Spinal cord (tissue), 10 donors: ENCODE data around the gene CACUL1. TPM values are rescaled to one million over a fixed set of nuclear protein-coding genes. Genes with fewer than 3 reads are reported as not detected.
"Not testable (repeated sequence)": the region's sequence is repeated elsewhere in the genome, so short reads cannot be mapped to it uniquely, and the experiment has no call there.

ENCODE experiments used
- DNase-seq, 6 donors: peaks; one replicate each; pipeline versions ENCODE4 v3.0.0 to v3.0.0-alpha.2; 2013 to 2015; ENCODE audit warnings: low spot score in 6 of 6, low read depth in 4 of 6
- H3K27ac ChIP-seq: one replicate; pipeline ENCODE4 v1.5.1; 2013; ENCODE audit warnings: low read depth, low read length, control low read depth
- H3K27me3 ChIP-seq: one replicate; pipeline ENCODE4 v1.6.1; 2013; ENCODE audit warnings: low read length; ENCODE audit not compliant: control insufficient read depth, insufficient read depth
- H3K36me3 ChIP-seq: one replicate; pipeline ENCODE4 v1.6.1; 2013; ENCODE audit warnings: low read length; ENCODE audit not compliant: control insufficient read depth, insufficient read depth
- H3K4me1 ChIP-seq: one replicate; pipeline ENCODE4 v1.6.1; 2013; ENCODE audit warnings: low read length; ENCODE audit not compliant: control insufficient read depth, insufficient read depth
- H3K4me3 ChIP-seq: one replicate; pipeline ENCODE4 v1.5.1; 2013; ENCODE audit warnings: low read depth, low read length, control low read depth
- H3K9me3 ChIP-seq: one replicate; pipeline ENCODE4 v1.6.1; 2013; ENCODE audit warnings: low read length; ENCODE audit not compliant: control insufficient read depth, insufficient read depth
- WGBS: methylation state at CpG from one replicate; pipeline ENCODE4 v1.1.5; 2013; ENCODE audit warnings: missing lambda C conversion rate; ENCODE audit not compliant: insufficient coverage; 5-methylcytosine and 5-hydroxymethylcytosine counted together
- polyA plus RNA-seq, 2 donors: library from polyadenylated mRNA; unstranded; fragments of 120-200 nt; gene quantifications; one replicate each; pipeline ENCODE4 v1.2.1, GENCODE V29; 2013; ENCODE audit not compliant: insufficient read length in 2 of 2
- total RNA-seq, 2 donors: library from RNA; depleted of rRNA in 1 of 2; stranded (reverse); fragments of 120-200 nt in 1 of 2; fragments of >200 nt in 1 of 2; gene quantifications; one replicate each; pipeline versions ENCODE4 v1.2.3 to v1.2.4, GENCODE V29; 2013 to 2014
- donor health status: healthy.

Gene CACUL1
- total and polyA plus RNA-seq, 4 donors: 20.1 to 43.5 (median 28.5) TPM

DNA sequence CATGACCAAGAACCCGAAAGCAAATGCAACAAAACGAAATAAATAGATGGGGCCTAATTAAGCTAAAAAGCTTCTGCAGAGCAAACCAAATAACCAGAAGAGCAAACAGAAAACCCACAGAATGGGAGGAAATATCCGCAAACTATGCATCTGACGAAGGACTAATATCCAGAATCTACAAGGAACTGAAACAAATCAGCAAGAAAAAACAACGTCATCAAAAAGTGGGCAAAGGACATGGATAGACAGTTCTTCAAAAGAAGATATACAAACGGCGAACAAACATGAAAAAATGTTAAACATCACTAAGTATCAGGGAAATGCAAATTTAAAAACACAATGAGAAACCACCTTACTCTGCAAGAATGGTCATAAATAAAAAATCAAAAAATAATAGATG is 35.3 kb upstream of the CACUL1 start:
- H3K27ac ChIP-seq: no peak overlapping the region
- no peaks in the 10 kb centered on the region for H3K9me3 ChIP-seq
- no peak overlapping the region for H3K4me3 ChIP-seq
- no peaks in the 10 kb centered on the region for H3K36me3 ChIP-seq
- H3K27me3 ChIP-seq: no peaks in the 10 kb centered on the region
- WGBS: 90% methylated on average over 2 of the region's 7 CpGs
- no peaks in the 10 kb centered on the region for H3K4me1 ChIP-seq
- no peak for DNase-seq

GRCh38 chr10:118785551-118785950 is 30.8 kb upstream of the CACUL1 start:
- H3K4me3 ChIP-seq: no peak overlapping the region
- no peak overlapping the region for H3K27ac ChIP-seq
- H3K27me3 ChIP-seq: no peaks in the 10 kb centered on the region
- no peak for DNase-seq
- no peaks in the 10 kb centered on the region for H3K9me3 ChIP-seq
- WGBS: 63% methylated on average over 1 of the region's 5 CpGs
- H3K36me3 ChIP-seq: no peaks in the 10 kb centered on the region
- no peaks in the 10 kb centered on the region for H3K4me1 ChIP-seq

- no peaks in the 10 kb centered on the region for H3K9me3 ChIP-seq
- no peaks in the 10 kb centered on the region for H3K27me3 ChIP-seq
- no peak overlapping the region for H3K4me3 ChIP-seq
- no peak overlapping the region for H3K27ac ChIP-seq
- no peaks in the 10 kb centered on the region for H3K4me1 ChIP-seq
- H3K36me3 ChIP-seq: no peaks in the 10 kb centered on the region
- 81% methylated on average over 17 of the region's 24 CpGs for WGBS
- DNase-seq: no peak
These were observed 29.2 kb upstream of the CACUL1 start for GRCh38 chr10:118783776-118784545.

GRCh38 chr10:118782916-118783465 is 28.2 kb upstream of the CACUL1 start:
- H3K27ac ChIP-seq, H3K9me3 ChIP-seq, H3K27me3 ChIP-seq, DNase-seq, H3K36me3 ChIP-seq, H3K4me3 ChIP-seq, H3K4me1 ChIP-seq: not testable (repeated sequence)
- WGBS: 92% methylated on average over 24 of the region's 31 CpGs

DNA sequence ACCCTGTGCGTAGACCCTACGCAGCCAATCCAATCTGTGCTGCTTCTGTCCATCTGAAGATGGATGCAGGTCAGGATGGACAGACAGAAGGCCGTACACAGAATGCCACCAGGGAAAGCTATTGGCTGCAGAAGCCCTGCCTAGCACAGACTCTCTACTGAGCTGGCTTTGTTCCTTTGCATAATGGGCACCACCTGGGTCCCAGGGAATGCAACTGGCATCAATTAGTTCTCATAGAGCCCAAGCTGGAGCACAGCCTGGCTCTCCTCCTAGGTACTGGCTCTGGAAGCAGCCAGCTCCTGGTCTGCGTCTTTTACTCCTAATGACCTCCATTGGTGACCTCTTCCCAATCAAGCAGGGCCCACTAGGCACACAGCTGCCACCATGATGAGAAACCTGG is 26.8 kb upstream of the CACUL1 start:
- Histone ChIP-seq H3K27me3 (no peaks in the 10 kb centered on the region), H3K27ac (no peak overlapping the region), H3K4me3 (no peak overlapping the region), H3K36me3 (no peaks in the 10 kb centered on the region), H3K9me3 (no peaks in the 10 kb centered on the region), H3K4me1 (no peaks in the 10 kb centered on the region)
- peak in 2 of 6 donors; percentile 58 to 61 for DNase-seq
- WGBS: 74% methylated on average over 4 of the region's 4 CpGs

- Histone ChIP-seq H3K4me1 (no peaks in the 10 kb centered on the region), H3K36me3 (no peaks in the 10 kb centered on the region), H3K27me3 (no peaks in the 10 kb centered on the region), H3K9me3 (no peaks in the 10 kb centered on the region), H3K27ac (no peak overlapping the region), H3K4me3 (no peak overlapping the region)
- 89% methylated on average over 5 of the region's 7 CpGs for WGBS
- DNase-seq: no peak
These were observed 24.0 kb upstream of the CACUL1 start for GRCh38 chr10:118778727-118779126.

- H3K27me3 ChIP-seq: no peaks in the 10 kb centered on the region
- no peak overlapping the region for H3K27ac ChIP-seq
- 60% methylated on average over 3 of the region's 5 CpGs for WGBS
- H3K9me3 ChIP-seq: no peaks in the 10 kb centered on the region
- no peaks in the 10 kb centered on the region for H3K4me1 ChIP-seq
- H3K4me3 ChIP-seq: no peak overlapping the region
- no peak for DNase-seq
- no peaks in the 10 kb centered on the region for H3K36me3 ChIP-seq
These were observed 22.2 kb upstream of the CACUL1 start for GRCh38 chr10:118776960-118777359.

DNA sequence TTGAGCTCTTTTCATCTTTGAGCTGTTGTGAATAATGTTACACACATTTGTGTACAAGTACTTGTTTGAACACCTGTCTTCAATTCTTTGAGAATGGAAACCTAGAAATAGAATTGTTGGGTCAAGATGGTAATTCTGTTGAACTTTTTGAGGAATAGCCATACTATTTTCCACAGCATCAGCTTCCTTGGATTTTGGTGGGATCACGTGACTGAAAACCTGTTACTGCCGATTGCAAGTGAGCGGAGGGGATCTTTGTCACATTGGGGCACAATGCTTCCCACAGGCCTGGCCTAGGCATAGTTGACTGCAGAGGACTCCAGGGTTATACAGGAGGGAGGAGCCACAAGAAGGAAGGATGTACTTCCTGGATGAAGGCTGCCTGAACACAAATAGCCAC is 21.3 kb upstream of the CACUL1 start:
- no peaks in the 10 kb centered on the region for H3K9me3 ChIP-seq
- H3K27me3 ChIP-seq: no peaks in the 10 kb centered on the region
- H3K4me3 ChIP-seq: no peak overlapping the region
- H3K4me1 ChIP-seq: no peaks in the 10 kb centered on the region
- WGBS: 100% methylated on average over 3 of the region's 3 CpGs
- H3K36me3 ChIP-seq: no peaks in the 10 kb centered on the region
- no peak overlapping the region for H3K27ac ChIP-seq
- no peak for DNase-seq

DNA sequence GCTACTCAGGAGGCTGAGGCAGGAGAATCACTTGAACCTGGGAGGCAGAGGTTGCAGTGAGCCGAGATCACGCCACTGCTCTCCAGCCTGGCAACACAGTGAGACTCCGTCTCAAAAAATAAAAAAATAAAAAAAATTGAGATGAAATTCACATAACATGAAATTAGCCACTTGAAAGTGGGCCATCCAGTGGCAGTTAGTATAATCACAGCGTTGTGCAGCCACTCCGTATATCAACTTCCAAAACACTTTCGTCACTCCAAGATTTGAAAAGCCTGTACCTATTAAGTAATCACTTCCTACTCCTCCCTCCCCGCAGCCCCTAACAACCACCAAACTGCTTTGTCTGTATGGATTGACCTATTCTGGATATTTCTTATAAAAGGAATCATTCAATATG is 20.7 kb upstream of the CACUL1 start:
- DNase-seq: no peak
- whole genome bisulfite sequencing: 80% methylated on average over 2 of the region's 7 CpGs
- Histone ChIP-seq H3K4me3 (no peak overlapping the region), H3K27ac (no peak overlapping the region), H3K9me3 (no peaks in the 10 kb centered on the region), H3K4me1 (no peaks in the 10 kb centered on the region), H3K27me3 (no peaks in the 10 kb centered on the region), H3K36me3 (no peaks in the 10 kb centered on the region)

- no peaks in the 10 kb centered on the region for H3K36me3 ChIP-seq
- H3K9me3 ChIP-seq: no peaks in the 10 kb centered on the region
- no peak overlapping the region for H3K27ac ChIP-seq
- H3K27me3 ChIP-seq: no peaks in the 10 kb centered on the region
- no peaks in the 10 kb centered on the region for H3K4me1 ChIP-seq
- H3K4me3 ChIP-seq: no peak overlapping the region
- WGBS: 100% methylated on average over 1 of the region's 4 CpGs
- DNase-seq: no peak
These were observed 18.3 kb upstream of the CACUL1 start for GRCh38 chr10:118773041-118773440.
